GM21381 (cell line): ENCODE data around the gene TNFRSF1A.

Experiments
- ATAC-seq: cut with Tn5 transposase; IDR thresholded peaks from one replicate; pipeline ENCODE4 v1.9.1; 2021; ENCODE audit warnings: mild to moderate bottlenecking, moderate library complexity; ENCODE audit not compliant: unreplicated experiment

TNFRSF1A gene

GRCh38 chr12:6341417-6342139 lies at the start of gene TNFRSF1A:
Gene TNFRSF1A (minus strand): TSS chr12:6342076. CDS start chr12:6341814, 262 bp downstream.
- no peak for ATAC-seq

- no peak for ATAC-seq
These were observed 49.1 kb upstream of the TNFRSF1A start for GRCh38 chr12:6391013-6391412.

GRCh38 chr12:6390084-6390799 lies 48.4 kb upstream of the TNFRSF1A start:
- ATAC-seq: no peak

GRCh38 chr12:6387541-6387940 lies 45.7 kb upstream of the TNFRSF1A start:
- no peak for ATAC-seq

- ATAC-seq: no peak
These were observed 44.6 kb upstream of the TNFRSF1A start for GRCh38 chr12:6386491-6386890.

- no peak for ATAC-seq
These were observed 44.2 kb upstream of the TNFRSF1A start for GRCh38 chr12:6386038-6386437.

- ATAC-seq: no peak
These were observed 42.9 kb upstream of the TNFRSF1A start for GRCh38 chr12:6384499-6385436.

GRCh38 chr12:6383572-6384498 lies 42.0 kb upstream of the TNFRSF1A start, which contains the start of gene LTBR:
Gene LTBR (plus strand): TSS chr12:6384162. CDS start chr12:6384359, 197 bp downstream.
- no peak for ATAC-seq

- ATAC-seq: no peak
These were observed 41.1 kb upstream of the TNFRSF1A start for GRCh38 chr12:6382982-6383381.

- no peak for ATAC-seq
These were observed 40.5 kb upstream of the TNFRSF1A start for GRCh38 chr12:6382371-6382770.

GRCh38 chr12:6380141-6381121 lies 38.6 kb upstream of the TNFRSF1A start:
- ATAC-seq: no peak

GRCh38 chr12:6378709-6379472 lies 37.0 kb upstream of the TNFRSF1A start:
- no peak for ATAC-seq

GRCh38 chr12:6377667-6377994 lies 35.8 kb upstream of the TNFRSF1A start:
- no peak for ATAC-seq

GRCh38 chr12:6376870-6377666 lies 35.2 kb upstream of the TNFRSF1A start:
- ATAC-seq: no peak

GRCh38 chr12:6376079-6376869 lies 34.4 kb upstream of the TNFRSF1A start:
- ATAC-seq: no peak

- ATAC-seq: no peak
These were observed 33.6 kb upstream of the TNFRSF1A start, which contains the start of gene SCNN1A for GRCh38 chr12:6375269-6376078. Gene SCNN1A (minus strand): TSS chr12:6375563. CDS start chr12:6374783, 780 bp downstream.
